Stimulated activated CD8-positive, alpha-beta memory T cell treated with anti-CD3 and anti-CD28 coated beads, Interleukin-2, amount 100 ng/mL, for 1 hour (primary cell): ENCODE results near the gene SLC7A7.
"Not testable (repeated sequence)": the region's sequence is repeated elsewhere in the genome, so short reads cannot be mapped to it uniquely, and the experiment has no call there.

Source experiments
- DNase-seq, 2 donors: peaks; one replicate each; pipeline ENCODE4 v3.0.0-alpha.2; 2020; ENCODE audit warnings: low read depth in 2 of 2

The SLC7A7 gene

DNA sequence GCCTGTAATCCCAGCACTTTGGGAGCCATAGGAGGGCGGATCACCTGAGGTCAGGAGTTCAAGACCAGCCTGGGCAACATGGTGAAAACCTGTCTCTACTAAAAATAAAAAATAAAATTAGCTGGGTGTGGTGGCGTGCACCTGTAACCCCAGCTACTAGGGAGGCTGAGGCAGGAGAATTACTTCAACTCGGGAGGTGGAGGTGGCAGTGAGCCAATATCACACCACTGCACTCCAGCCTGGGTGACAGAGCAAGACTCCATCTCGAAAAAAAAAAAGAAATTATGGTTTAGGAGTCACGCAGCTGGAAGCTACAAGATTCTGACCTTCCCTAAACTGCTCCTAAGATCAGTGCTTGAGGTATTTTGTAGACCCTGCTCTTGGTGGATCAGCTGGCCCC, 21.7 kb downstream of the SLC7A7 start:
- not testable (repeated sequence) for DNase-seq

DNA sequence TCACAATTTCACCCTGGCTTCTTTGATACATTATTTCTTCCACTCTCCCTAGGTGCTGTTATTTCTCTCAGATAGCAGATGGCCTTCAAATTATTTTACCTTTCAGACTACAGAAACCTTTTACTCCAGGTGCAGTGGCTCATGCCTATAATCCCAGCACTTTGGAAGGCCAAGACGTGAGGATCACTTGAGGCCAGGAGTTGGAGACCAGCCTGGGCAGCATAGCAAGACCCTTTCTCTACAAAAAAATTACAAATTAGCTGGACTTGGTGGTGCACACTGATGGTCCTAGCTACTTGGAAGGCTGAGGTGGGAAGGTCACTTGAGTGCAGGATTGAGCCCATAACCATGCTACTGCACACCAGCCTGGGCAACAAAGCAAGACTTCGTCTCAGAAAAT, 23.1 kb downstream of the SLC7A7 start:
- no peak for DNase-seq

DNA sequence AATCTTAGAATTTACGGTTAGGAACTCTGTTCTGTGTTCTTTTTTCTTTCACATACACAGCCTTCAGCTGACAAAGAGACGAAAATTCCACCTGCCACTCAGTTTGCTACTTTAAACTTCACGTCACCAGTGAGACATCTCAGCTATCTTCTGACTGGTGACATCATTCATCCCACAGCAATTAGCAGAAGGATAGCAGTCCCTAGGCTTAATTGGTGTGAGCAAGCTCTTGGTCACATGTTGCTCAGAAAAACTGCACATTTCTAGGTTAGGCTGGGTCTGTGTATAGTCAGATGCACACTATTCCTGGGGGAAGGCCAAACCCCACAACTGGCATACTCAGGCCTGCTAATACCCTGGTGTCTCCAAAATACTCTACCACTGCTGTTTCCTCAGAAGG, 23.9 kb downstream of the SLC7A7 start:
- DNase-seq: no peak

DNA sequence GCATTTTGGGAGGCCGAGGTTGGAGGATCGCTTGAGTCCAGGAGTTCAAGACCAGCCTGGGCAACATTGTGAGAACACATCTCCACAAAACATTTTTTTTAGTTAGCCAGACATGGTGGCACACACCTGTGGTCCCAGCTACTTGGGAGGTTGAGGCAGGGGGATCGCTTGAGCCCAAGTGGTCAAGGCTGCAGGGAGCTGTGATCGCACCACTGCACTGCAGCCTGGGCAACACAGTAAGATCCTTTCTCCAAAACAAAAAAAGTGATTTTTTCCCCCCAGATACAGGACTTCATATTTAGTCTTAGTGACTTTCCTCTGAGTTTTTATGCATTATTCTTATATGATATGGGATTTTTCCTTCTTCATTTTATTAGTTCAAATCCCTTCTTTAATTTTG, 28.6 kb downstream of the SLC7A7 start:
- no peak for DNase-seq

DNA sequence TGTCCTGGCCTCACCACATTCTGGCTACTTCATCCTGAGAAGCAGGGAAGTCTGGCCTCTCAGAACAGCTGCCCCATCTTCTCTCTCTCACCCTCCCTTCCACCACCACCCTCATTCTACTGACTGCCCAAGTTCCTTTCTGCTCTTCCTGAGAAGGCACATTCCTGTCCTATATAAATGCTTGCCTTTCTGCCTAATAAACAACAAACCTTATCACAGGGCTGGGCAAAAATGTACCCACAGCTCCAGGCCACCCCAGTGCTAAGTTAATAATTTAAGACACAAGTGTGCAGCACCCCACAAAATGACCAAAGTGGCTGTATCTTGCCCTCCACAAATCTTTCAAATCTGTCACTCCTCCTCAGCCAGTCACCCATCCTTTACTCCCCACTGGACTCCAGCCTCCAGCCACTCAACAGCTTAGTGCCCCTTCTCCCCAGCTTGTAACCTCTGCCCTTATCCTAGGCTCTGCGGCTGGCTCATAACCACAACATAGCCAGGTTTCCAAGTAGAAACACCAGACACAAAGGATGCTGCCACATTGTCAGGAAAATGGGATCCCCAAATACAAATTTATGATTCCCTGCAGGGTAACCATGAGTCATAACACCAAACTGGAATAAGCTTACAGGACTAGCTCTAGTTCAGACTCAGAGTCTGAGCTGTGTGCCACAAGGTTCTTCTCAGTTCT, 33.8 kb downstream of the SLC7A7 start:
- no peak for DNase-seq

DNA sequence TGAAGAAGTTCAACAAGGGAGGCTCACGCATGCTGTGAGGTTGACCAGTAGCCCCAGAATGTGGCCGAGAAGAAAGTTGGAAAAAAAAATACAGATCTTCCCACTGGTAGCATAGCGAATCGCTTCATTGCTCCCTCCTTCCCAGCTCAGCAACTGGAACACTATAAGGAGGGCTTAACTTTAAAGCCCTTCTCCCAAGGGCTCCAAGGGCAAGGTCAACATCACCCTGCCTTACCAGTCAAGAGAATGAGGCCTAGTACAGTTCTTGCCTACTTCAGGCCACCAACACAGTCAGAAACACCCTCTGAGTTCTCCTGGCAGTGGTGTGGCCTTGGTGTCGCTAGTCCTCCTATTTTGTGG, 34.3 kb downstream of the SLC7A7 start:
- DNase-seq: no peak

DNA sequence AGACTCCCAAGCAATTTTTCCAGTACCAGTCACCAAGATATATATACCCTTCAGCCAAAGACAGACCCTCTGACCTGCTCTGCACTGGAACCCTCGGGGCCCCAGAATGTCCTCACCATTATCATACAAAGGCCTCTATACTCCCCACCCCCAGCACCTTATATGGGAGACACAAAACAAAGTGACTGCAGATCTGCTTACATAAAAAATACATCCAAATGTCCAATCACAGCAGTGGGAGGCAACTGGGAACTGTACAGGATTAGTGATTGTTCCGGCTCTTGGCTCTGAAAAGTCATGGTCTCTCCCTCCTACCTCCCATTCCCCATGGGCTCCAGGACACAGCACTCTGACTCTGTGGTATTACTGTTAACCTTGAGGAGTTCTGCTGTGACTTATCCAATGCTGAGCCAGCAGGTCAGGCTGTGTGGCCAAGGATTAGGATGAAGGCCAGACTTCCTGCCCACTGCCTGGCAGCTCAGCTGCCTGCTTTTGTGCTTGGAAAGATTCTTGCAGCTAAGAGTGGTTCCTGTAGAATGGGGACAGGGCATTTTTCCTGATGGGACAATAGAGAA, 35.0 kb downstream of the SLC7A7 start:
- DNase-seq: no peak

DNA sequence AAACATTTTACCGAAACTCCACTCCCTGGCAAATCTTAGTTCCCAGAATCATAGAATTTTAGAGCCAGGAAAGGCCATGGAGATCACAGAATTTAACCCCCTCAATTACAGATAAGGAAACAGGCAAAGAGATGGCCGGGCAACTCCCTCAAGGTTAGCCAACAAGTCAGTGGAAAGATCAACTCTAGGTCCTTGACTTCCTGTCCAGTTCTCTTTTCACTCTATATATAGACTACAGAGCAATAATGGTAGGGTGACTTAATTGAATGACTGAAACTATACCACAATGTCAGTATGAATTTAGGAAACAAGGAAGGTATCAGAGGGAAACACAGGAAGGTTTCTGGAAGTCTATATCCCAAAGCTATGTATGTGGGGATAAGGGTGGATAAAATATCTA, 37.2 kb downstream of the SLC7A7 start:
- no peak for DNase-seq

DNA sequence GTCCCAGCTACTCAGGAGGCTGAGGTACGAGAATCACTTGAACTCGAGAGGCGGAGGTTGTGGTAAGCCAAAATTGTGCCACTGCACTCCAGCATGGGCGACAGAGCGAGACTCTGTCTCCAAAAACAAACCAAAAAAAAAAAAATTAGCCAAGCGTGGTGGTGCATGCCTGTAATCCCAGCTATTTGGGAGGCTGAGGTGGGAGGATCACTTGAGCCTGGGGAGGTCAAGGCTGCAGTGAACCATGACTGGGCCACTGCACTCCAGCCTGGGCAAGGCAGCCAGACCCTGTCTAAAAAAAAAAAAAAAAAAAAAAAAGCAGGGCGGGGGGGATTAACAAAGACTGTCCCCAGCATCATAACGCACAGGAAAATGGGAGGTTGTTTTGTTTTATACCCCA, 38.4 kb downstream of the SLC7A7 start:
- DNase-seq: not testable (repeated sequence)

DNA sequence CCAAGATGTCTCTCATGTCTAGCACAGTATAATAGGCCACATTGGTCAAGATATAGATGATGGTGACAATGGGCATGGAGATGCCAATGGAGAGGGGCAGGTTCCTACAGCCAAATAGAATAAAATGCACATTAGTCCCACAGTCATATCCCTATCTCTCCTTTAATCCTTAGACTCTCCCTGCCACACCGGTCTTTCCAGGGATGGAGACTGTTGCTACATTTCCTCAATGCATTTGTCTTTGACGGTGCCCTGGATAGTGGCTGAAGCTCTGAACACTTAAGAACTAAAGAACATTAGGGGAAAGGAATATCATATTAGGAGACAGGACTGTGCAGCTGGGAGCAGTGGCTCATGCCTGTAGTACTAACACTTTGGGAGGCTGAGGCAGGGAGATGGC, 39.0 kb downstream of the SLC7A7 start:
- no peak for DNase-seq

DNA sequence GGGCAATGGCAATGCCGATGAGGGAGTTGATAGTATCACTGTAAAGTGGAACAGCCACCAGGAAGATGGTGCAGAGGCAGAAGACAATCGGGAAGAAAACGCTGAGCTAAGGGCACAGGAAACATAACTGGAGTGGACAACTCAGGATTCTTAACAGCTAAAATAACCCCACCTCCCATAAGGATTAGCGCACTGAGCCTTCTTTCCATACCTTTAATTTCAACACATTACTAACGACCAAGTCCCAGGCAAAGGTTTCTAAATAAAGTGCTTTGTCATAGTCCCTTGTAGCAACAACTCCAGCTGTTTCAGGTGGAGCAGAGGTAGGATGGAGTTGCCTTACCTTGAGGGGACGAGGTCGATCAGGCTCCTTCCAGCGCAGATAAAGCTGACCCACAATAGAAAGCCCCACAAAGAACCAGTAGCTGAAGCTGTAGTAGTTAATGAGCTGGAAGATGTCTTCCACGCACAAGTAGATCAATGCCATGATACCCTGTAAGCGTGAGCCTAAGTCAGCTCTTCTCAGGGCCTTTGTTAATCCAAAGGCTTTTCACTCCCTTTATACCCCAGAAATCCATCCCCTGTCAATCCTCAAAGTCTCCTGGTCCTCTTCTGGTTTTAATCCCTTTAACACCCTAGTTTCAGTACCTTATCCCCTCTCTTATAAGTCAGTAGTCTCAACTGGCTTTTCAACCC, 41.1 kb downstream of the SLC7A7 start:
- DNase-seq: no peak

DNA sequence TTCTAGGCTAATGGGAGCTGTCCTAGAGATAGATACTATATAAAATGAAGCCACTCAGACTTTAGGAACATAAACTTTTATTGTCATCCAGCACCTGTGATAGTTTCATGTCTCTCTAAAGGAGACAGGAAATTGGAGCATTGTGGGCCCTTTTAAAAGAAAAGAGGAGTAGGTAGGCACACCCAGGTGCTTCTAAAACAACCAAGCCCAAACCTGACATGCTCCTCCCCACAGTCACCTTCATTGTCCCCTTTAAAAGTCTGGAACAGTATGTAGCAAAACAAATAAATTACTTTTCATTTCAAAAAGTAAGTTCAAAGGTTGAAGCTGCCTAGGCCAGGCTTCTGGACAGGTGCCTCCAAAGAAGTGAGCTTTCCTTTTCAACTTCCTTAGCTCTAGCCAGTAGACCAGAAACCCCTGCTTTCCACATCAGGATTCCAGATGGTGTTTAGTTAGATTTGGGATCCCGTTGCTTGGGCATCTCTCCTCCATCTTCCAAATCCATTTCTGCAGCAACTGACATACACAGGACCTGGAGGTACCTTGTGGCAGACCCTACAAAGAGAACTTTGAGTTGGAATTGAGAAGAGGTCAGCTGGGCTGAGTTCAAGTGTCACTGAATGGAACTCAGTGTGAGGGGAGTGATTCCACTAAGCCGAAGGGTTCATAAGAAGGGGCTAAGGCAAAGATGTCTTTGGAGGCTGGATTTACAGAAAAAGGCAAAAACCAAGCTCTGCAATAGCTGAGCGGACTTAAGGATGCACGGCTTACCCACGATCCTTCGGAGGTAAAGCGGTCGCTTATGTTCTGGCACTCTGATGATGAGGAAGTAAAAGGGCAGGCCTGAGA, 41.8 kb downstream of the SLC7A7 start:
- no peak for DNase-seq

DNA sequence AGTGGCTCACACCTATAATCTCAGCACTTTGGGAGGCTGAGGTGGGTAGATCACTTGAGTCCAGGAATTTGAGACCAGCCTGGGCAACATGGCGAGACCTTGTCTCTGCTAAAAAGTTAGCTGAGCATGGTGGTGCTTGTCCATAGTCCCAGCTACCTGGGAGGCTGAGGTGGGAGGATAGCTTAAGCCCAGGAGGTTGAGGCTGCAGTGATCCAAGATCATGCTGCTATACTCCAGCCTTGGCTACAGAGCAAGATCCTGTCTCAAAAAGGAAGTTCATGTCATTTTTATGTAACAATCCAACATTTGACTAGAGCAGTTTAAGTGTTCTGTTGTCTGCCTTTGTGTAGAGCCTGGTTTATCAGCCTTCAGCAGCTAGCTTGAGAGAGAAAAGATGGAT, 42.5 kb downstream of the SLC7A7 start:
- DNase-seq: no peak

DNA sequence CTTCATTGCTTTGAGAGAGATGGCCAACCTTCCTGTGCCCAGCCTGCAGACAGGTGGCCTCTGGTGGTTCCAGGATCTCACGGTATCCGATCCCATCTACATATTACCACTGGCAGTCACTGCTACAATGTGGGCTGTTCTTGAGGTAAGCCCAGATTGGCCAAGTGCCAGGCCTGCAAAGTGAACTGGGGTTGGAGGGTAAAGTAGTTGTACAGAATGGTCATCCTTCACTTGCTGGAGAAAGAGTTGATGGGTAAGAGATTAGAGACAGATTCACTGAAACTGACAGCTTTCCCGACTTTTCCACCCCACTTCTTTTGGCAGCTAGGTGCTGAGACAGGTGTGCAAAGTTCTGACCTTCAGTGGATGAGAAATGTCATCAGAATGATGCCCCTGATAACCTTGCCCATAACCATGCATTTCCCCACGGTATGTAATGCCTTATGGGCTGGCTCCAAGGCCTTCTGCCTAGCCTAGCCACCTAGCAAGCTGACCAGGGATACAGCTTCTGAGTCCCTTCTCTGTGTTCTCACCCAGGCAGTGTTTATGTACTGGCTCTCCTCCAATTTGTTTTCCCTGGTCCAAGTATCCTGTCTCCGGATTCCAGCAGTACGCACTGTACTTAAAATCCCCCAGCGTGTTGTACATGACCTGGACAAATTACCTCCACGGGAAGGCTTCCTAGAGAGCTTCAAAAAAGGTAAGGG, 44.6 kb downstream of the SLC7A7 start:
- DNase-seq: no peak

DNA sequence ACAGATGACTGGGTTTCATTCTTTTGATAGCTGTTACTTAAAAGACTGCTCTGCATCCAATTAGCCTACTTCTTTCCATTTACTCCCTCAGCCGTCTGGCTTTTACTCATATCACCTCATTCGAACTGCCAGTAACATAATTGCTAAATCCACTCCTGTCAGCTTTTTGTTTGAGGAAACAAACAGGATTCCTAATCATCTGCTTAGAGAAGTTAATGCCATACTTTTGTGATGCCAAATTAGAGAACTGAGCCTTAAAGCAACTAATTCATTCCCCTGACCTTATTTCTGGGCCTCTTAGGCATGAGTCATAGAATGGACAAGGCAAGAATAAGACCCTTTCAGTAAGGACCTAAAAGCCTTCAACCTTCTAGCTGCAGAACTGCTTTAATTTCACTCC, 45.9 kb downstream of the SLC7A7 start:
- no peak for DNase-seq

DNA sequence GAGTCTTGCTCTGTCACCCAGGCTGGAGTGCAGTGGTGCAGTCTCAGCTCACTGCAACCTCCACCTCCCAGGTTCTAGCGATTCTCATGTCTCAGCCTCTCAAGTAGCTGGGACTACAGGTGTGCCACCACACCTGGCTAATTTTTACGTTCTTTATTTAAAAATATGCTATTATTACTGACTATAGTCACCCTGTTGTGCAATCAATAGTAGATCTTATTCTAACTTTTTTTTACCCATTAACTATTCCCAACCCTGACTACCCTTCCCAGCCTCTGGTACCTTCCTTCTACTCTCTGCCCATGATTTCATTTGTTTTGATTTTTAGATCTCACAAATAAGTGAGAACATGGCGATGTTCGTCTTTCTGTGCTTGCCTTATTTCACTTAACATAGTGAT, 46.3 kb downstream of the SLC7A7 start:
- no peak for DNase-seq

DNA sequence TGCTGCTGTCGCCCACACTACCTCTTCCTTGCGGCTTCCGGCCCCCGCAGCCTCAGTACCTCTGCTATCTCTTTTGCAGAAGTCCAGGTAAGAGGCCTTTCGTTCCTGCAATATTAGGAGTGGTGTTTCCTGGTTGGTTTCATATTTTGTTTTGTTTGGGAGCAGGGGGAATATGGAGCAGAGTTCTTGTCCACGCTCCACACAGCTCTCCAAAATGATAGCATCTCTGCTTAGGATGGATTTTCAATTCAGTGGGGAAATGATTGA, 48.0 kb downstream of the SLC7A7 start:
- no peak for DNase-seq

DNA sequence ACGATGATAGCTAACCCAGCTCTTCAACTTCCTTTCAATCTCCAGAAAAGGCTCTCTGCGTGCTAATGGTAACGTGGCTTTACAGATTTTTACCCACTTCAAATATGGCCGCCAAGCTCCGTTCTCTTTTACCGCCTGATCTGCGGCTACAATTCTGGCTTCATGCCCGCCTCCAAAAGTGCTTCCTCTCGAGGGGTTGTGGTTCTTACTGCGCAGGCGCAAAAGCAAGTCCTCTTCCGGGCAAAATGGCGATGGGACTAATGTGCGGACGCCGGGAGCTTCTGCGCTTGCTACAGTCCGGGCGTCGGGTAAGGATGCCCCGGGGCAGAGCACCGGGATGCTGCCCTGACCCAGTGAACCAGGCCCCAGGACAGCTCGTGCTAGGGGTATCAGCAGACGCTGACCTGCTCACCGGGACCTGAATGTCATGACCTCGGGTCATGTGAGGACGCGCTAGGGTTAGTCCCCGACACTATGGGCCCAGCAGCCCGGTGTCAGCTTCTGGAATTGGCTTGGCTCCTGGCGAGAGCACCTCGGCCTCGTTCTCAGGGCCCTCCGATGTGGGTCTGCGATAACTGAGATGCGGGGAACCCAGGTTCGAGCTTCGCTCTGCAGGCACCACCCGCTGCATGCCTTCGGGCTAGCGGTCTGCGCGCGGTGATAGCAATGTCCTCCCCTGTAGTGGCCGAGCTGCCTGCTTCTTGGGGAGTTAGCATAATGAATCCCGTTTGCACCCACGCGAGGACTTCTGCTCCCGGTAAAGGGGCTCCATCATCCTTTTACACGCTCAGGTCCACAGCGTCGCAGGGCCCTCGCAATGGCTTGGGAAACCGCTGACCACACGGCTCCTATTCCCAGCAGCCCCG, 48.5 kb downstream of the SLC7A7 start, which contains the start of gene OXA1L:
TSS of gene OXA1L (plus strand) at position 232 of the 866 bp plus-strand sequence. CDS start at position 246, 14 bp downstream.
- peak; percentile 91 to 92 for DNase-seq

DNA sequence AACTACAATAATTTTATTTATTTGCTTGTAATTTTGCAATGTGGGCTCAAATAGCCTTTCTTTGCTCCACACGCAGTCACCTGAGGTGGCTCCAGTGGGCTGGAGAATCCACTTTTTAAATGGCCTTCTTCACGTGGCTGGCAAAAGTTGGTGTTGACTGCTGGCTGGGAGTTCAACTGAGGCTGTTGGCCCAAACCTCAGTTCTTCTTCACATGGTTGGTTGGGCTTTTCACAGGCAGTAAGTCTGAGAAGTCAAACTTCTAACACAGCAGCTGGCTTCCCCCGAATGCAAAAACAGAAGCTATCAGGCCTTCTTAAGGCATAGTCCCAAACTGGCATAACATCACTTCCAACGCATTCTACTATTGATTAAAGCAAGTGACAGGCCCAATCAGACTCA, 50.9 kb downstream of the SLC7A7 start:
- DNase-seq: no peak

DNA sequence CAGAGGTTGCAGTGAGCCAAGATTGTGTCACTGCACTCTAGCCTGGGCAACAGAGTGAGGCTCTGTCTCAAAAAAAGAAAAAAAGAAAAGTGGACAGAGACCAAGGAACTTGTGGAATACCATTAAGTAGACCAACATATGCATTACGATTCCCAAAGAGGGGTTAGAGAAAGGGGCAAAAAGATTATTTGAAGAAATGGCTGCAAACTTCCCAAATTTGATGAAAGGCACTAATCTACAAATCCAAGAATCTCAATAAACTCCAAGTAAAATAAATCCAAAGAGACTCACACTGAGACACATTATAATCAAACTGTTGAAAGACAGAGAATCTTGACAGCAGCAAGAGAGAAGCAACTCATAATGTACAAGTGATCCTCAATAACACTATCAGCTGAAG, 53.5 kb downstream of the SLC7A7 start:
- DNase-seq: no peak
